Osteoblast (primary cell): ENCODE measurements around the gene STEAP3. TPM values are rescaled to one million over a fixed set of nuclear protein-coding genes. Genes with fewer than 3 reads are reported as not detected.

ENCODE experiments used
- DNase-seq: peaks from one replicate; pipeline ENCODE4 v3.0.0; 2011; ENCODE audit warnings: low spot score, mixed read lengths; ENCODE audit not compliant: insufficient read length; ENCODE audit errors: missing footprints
- H2AFZ ChIP-seq: 2 replicates; pipeline ENCODE4 v1.6.0; 2011; ENCODE audit warnings: mild to moderate bottlenecking, low read length
- H3K27ac ChIP-seq: 2 replicates; pipeline ENCODE4 v1.5.1; 2011; ENCODE audit warnings: mild to moderate bottlenecking, low read depth, low read length, moderate library complexity
- H3K27me3 ChIP-seq: 2 replicates; pipeline ENCODE4 v1.6.0; 2012; ENCODE audit warnings: mild to moderate bottlenecking, control low read depth, inconsistent platforms, low read length, moderate library complexity; ENCODE audit not compliant: insufficient read depth
- H3K36me3 ChIP-seq: 2 replicates; pipeline ENCODE4 v1.5.1; 2011; ENCODE audit warnings: mild to moderate bottlenecking, low read length, control low read depth, moderate library complexity; ENCODE audit not compliant: insufficient read depth
- H3K4me1 ChIP-seq: 2 replicates; pipeline ENCODE4 v1.5.1; 2011; ENCODE audit warnings: mild to moderate bottlenecking, low read length, control low read depth, moderate library complexity; ENCODE audit not compliant: insufficient read depth
- H3K4me2 ChIP-seq: 2 replicates; pipeline ENCODE4 v1.6.0; 2011; ENCODE audit warnings: mild to moderate bottlenecking, low read length; ENCODE audit not compliant: insufficient read depth
- H3K4me3 ChIP-seq: fragments of 200-600 bp; sonication (generic); 3 replicates; pipeline ENCODE4 v1.5.1; 2012; ENCODE audit warnings: mild to moderate bottlenecking, low read length, inconsistent platforms; ENCODE audit not compliant: insufficient read depth
- H3K79me2 ChIP-seq: 2 replicates; pipeline ENCODE4 v1.6.0; 2012; ENCODE audit warnings: mild to moderate bottlenecking, low read length, control low read depth, inconsistent platforms; ENCODE audit not compliant: insufficient read depth
- H3K9me3 ChIP-seq: 2 replicates; pipeline ENCODE4 v1.5.1; 2011; ENCODE audit warnings: low read depth, low read length, control low read depth
- H4K20me1 ChIP-seq: 2 replicates; pipeline ENCODE4 v1.6.0; 2012; ENCODE audit warnings: mild to moderate bottlenecking, low read length, control low read depth; ENCODE audit not compliant: insufficient read depth
- CTCF ChIP-seq: IDR thresholded peaks from 2 replicates; pipeline ENCODE4 v1.5.1; 2011; ENCODE audit warnings: mild to moderate bottlenecking, low read depth, low read length, moderate library complexity; ENCODE audit errors: extremely low read depth
- total RNA-seq: library from RNA; depleted of rRNA; stranded (reverse); fragments of >200 nt; gene quantifications from 2 replicates; pipeline ENCODE4 v1.2.3, GENCODE V29; 2012

Gene STEAP3
- total RNA-seq, 1 donor, result 40.9 TPM

GRCh38 chr2:119234021-119235019 lies 10.7 kb downstream of the STEAP3 start:
- DNase-seq, result peak; percentile 62
- no peaks in the 10 kb centered on the region for H3K36me3 ChIP-seq
- H3K4me2 ChIP-seq, result no peak overlapping the region
- peaks cover 31% of the 10 kb centered on the region for H3K79me2 ChIP-seq
- peaks cover 41% of the 10 kb centered on the region for H3K4me1 ChIP-seq
- H3K9me3 ChIP-seq, result no peaks in the 10 kb centered on the region
- H3K4me3 ChIP-seq, result no peak overlapping the region
- H4K20me1 ChIP-seq, result peaks cover 5% of the 10 kb centered on the region
- TF ChIP-seq CTCF, result peak; percentile 49
- H2AFZ ChIP-seq, result no peak overlapping the region
- H3K27me3 ChIP-seq, result no peaks in the 10 kb centered on the region
- H3K27ac ChIP-seq, result no peak overlapping the region

GRCh38 chr2:119236796-119237195 lies 13.2 kb downstream of the STEAP3 start:
- Histone ChIP-seq H3K9me3 (no peaks in the 10 kb centered on the region), H3K79me2 (peaks cover 31% of the 10 kb centered on the region), H3K4me2 (no peak overlapping the region), H2AFZ (no peak overlapping the region), H3K27me3 (no peaks in the 10 kb centered on the region), H3K4me1 (peaks cover 32% of the 10 kb centered on the region), H4K20me1 (peaks cover 5% of the 10 kb centered on the region), H3K27ac (no peak overlapping the region), H3K4me3 (no peak overlapping the region), H3K36me3 (no peaks in the 10 kb centered on the region)
- DNase-seq, result peak; percentile 23
- no peak for TF ChIP-seq CTCF

GRCh38 chr2:119240311-119241204 lies 16.9 kb downstream of the STEAP3 start:
- H3K4me1 ChIP-seq, result peaks cover 10% of the 10 kb centered on the region
- peak overlapping the region; percentile 71 for H2AFZ ChIP-seq

More at GRCh38 chr2:119240311-119241204, 16.9 kb downstream of the STEAP3 start:
- Histone ChIP-seq H3K36me3 (no peaks in the 10 kb centered on the region), H3K27me3 (no peaks in the 10 kb centered on the region), H3K4me3 (no peak overlapping the region), H3K27ac (peak overlapping the region; percentile 32), H3K79me2 (peaks cover 23% of the 10 kb centered on the region), H3K9me3 (no peaks in the 10 kb centered on the region), H4K20me1 (no peaks in the 10 kb centered on the region), H3K4me2 (no peak overlapping the region)
- DNase-seq, result peak; percentile 93
- TF ChIP-seq CTCF, result no peak
